Body of pancreas (tissue), 4 donors: ENCODE measurements around the gene PPP1CA.

Experiments
- CTCF ChIP-seq, 7 experiments: fragments of 450-650 bp in 4 of 7; fragments of 200-600 bp in 3 of 7; sonication (generic) in 3 of 7; IDR thresholded peaks; one replicate each; pipeline ENCODE4 v1.5.1; 2016 to 2019; ENCODE audit warnings: antibody characterized with exemption in 7 of 7
- POLR2A ChIP-seq, 3 donors: fragments of 450-650 bp; IDR thresholded peaks; one replicate each; pipeline ENCODE4 v1.6.1; 2016; ENCODE audit warnings: antibody characterized with exemption in 3 of 3, mild to moderate bottlenecking in 2 of 3

GRCh38 chr11:67406420-67406968 lies 4.8 kb upstream of the PPP1CA start:
- no peak for TF ChIP-seq POLR2A (IDR thresholded peaks at IDR 0.05)
- no peak for TF ChIP-seq CTCF (IDR thresholded peaks at IDR 0.05)
